Activated T-cell treated with anti-CD3 and anti-CD28 coated beads, Interleukin-2, amount 50 U/mL, for 48 hours (primary cell): ENCODE data around the gene FHOD3.

ENCODE experiments used
- DNase-seq, 2 experiments: peaks; one replicate each; pipeline ENCODE4 v3.0.0-alpha.2; 2020

Gene FHOD3

DNA sequence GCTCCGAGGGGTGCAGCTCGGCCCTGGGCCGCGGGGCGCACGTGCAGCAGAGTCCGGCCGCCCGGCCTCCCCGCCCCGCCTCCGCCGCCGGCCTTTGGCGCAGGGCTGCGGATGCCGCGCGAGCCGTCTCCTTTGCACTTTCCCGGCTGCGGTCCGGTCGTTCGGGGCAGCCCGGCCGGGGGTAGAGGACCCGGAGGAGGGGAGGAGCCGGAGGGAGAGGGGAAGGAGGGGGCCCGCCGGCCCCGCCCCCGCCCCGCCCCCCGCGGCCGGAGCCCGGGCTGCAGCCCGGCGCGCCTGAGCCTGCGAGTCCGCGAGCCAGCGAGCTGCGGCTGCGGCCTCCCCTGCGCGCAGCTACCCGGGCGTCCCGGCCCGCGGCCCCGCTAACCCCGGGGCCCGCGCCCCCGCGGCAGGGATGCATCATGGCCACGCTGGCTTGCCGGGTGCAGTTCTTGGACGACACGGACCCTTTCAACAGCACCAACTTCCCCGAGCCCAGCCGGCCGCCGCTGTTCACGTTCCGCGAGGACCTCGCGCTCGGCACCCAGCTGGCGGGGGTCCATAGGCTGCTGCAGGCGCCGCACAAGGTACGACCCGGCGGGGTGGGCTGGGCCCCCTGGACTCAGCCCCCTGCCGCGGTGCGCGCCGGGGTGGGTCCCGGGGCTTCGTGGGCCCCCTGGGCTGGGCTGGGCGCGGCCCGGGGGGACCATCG lies at the start of gene FHOD3:
TSS of gene FHOD3 (plus strand) at position 297 of the 709 bp plus-strand sequence. CDS start at position 420, 123 bp downstream.
- DNase-seq = peak; percentile 31 to 41

DNA sequence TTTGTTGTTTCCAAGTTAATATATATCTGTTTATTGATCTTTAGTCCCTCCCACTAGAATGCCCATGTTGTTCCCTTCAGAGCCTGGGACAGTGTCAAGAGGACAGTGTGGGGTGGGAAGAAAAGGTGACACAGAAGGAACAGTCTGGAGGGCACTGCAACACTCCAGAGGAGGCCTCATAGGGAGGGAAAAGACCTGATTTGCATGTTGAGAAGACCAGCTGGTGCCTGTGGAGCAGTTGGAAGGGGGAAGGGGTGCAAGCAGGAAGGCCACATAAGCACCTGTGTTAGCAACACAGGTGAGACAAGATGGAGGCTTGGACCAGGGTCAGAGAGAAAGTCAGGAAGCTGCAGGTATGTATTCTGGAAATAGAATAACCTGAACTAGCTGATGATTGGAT lies 48.1 kb upstream of the FHOD3 start:
- no peak for DNase-seq

- DNase-seq = no peak
These were observed 46.7 kb upstream of the FHOD3 start for GRCh38 chr18:36250827-36251226.

- DNase-seq = no peak
These were observed 42.3 kb upstream of the FHOD3 start for GRCh38 chr18:36255072-36255698.

GRCh38 chr18:36256094-36256493 lies 41.4 kb upstream of the FHOD3 start:
- no peak for DNase-seq

DNA sequence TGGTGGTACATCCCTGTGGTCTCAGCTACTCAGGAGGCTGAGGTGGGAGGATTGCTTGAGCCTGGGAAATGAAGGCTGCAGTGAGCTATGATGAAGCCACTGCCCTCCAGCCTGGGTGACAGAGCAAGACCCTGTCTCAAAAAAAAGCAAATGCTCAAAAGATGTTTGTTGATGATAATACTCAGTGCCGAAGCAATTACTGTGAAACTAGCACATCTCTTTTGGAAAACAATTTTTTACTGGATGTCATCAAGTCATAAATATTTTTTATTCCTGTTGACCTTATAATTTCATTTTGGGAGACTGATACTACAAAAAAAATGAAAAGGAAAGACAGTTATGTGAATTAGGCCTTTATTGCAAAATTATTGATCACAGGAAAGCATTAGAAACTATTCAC lies 34.5 kb upstream of the FHOD3 start:
- DNase-seq = no peak

GRCh38 chr18:36264283-36264682 lies 33.2 kb upstream of the FHOD3 start:
- no peak for DNase-seq

- no peak for DNase-seq
These were observed 32.5 kb upstream of the FHOD3 start for GRCh38 chr18:36265015-36265414.

- no peak for DNase-seq
These were observed 28.4 kb upstream of the FHOD3 start for GRCh38 chr18:36269157-36269556.

- DNase-seq = no peak
These were observed 26.4 kb upstream of the FHOD3 start for GRCh38 chr18:36271153-36271552.

GRCh38 chr18:36273347-36273746 lies 24.2 kb upstream of the FHOD3 start:
- no peak for DNase-seq

DNA sequence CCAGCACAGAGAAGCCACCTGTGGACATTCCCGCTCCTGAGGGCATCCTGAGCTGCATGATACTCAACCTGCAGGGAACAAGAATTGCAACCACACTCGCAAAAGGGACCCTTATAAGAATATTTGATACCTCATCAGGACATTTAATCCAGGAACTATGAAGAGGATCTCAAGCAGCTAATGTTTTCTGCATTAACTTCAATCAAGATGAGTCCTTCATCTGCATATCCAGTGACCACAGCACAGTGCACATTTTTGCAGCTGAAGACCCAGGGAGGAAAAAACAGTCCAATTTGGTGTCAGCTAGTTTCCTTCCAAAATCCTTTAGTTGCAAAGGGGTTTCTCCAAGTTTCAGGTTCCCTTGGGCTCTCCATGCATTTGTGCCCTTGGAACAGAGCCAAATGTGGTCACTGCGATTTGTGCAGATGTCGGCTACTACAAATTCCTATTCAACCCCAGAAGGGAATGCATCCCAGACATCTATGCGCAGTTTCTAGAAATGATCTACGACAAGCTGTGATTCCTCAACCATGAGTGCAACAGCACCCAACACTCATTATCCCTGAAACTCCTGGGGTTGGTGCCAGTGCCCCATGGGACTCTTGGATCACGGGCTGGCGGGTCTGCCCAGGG lies 23.3 kb upstream of the FHOD3 start:
- DNase-seq = no peak

DNA sequence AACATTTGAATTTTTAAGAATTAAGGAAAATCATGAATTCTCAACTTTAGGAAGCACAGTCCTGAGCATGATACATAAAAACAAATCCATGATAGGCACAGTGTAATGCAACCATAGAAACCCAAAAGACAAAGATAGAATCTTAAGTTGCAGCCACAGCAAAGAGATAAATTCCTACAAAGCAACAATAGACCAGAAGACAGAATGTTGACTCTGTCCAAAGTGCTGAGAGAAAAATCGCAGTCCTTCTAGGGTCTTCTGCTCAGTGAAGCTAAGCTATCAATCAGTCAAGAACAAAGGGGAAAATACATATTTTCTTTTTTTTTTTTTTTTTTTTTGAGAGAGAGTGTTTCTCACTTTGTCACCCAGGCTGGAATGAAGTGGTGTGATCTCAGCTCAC lies 22.0 kb upstream of the FHOD3 start:
- DNase-seq = no peak

DNA sequence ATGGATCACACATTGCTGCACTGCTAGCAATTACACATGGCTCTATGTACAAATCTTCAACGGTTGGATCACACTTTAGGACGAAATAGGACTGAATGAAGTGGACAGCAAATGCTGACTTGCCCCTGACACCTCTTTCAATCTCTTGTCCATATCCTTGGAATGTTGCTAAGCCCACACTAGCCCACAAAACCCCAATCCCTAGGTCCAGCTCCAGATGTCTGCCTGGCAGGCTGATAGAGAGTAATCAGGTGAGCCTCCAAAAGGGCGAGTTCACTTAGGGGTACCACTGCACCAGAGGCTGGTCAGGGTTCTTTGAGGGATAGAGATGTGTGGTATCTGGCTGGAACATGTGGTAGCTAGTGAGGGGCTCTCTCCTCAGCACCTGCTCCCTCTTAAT lies 18.5 kb upstream of the FHOD3 start:
- DNase-seq = no peak

- no peak for DNase-seq
These were observed 15.6 kb upstream of the FHOD3 start for GRCh38 chr18:36281936-36282335.

DNA sequence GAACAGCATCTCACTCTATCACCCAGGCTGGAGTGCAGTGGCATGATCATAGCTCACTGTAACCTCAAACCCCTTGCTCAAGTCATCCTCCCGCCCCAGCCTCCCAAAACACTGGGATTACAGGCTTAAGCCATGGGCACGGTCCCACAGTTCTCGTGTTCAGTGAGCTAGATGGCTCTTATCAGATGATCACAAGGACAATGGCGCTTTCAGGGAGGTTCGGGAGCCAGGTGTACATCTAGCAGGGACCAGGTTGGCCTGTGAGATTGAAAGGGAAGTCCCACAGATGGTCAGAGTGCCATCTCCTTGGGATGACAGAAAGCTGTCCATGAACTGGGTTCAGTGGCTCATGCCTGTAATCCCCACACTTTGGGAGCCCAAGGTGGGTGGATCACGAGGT lies 14.1 kb upstream of the FHOD3 start:
- DNase-seq = no peak

DNA sequence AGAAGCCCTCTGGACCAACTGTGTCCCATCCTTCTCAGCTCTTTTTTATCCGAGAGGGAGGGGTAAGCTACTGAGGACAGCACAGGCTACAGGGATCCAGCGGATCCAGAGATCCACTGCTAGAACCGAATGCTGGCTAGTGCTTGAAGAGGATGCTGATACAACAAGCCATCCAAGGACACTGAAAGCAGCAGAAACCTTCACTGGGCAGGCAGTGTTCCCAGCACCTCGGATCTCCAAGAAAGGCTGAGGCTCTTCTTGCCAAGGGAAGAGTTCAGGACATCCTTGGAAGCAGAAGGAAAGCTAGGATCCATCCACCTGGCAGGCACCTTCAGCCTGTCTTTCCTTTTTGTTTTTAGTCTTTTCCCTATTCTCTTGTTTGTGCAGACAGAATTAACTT lies 13.2 kb upstream of the FHOD3 start:
- DNase-seq = no peak

GRCh38 chr18:36284671-36285295 lies 12.7 kb upstream of the FHOD3 start:
- peak in 1 of 2 experiments; percentile 24 for DNase-seq

GRCh38 chr18:36287653-36288052 lies 9.9 kb upstream of the FHOD3 start:
- no peak for DNase-seq

DNA sequence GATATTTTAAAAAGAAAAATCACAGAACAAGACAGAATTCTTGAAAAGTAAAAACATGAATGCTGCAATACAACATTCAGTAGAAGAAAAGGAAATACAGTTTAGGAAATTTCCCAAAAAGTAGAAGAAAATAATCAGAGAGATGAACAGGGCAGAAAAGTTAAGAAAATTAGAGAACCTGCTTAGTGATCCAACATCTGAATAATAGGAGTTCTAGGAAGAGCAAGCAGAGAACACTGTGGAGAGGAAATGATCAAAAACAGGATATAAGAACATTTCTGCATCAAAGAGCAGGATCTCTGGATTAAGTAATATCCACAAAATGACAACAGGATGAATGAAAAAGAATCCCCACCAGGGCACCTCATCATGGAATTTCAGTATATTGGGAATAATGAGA lies 8.8 kb upstream of the FHOD3 start:
- DNase-seq = no peak

DNA sequence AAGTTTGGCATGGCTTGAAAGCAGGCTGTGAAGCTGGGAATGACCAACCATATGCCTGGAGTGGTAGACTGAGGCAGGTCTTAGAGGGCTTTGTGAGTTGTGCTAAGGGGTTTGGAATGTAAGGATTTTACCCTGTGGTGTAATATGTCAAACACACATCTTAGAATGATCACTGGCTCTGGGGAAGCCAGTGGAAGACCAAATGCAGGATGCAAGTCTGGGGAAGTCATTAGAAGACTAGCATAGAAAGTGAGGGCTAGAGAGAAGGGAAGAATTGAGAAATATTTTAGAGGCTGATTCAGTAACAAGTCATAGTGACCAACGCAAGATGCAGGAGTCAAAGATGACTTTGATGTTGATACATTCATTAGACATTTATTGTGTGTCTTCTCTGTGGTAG lies 3.5 kb upstream of the FHOD3 start:
- DNase-seq = no peak

- no peak for DNase-seq
These were observed 2.3 kb upstream of the FHOD3 start for GRCh38 chr18:36295214-36295613.

GRCh38 chr18:36295880-36296301 lies 1.6 kb upstream of the FHOD3 start:
- no peak for DNase-seq
